Measurements from ENCODE around the gene PCDHA9. TPM values are rescaled to one million over a fixed set of nuclear protein-coding genes. Genes with fewer than 3 reads are reported as not detected.
"Not testable (repeated sequence)": the region's sequence is repeated elsewhere in the genome, so short reads cannot be mapped to it uniquely, and the experiment has no call there.

Gene PCDHA9
- total RNA-seq, 2 donors from 2014 or later: not detected

DNA sequence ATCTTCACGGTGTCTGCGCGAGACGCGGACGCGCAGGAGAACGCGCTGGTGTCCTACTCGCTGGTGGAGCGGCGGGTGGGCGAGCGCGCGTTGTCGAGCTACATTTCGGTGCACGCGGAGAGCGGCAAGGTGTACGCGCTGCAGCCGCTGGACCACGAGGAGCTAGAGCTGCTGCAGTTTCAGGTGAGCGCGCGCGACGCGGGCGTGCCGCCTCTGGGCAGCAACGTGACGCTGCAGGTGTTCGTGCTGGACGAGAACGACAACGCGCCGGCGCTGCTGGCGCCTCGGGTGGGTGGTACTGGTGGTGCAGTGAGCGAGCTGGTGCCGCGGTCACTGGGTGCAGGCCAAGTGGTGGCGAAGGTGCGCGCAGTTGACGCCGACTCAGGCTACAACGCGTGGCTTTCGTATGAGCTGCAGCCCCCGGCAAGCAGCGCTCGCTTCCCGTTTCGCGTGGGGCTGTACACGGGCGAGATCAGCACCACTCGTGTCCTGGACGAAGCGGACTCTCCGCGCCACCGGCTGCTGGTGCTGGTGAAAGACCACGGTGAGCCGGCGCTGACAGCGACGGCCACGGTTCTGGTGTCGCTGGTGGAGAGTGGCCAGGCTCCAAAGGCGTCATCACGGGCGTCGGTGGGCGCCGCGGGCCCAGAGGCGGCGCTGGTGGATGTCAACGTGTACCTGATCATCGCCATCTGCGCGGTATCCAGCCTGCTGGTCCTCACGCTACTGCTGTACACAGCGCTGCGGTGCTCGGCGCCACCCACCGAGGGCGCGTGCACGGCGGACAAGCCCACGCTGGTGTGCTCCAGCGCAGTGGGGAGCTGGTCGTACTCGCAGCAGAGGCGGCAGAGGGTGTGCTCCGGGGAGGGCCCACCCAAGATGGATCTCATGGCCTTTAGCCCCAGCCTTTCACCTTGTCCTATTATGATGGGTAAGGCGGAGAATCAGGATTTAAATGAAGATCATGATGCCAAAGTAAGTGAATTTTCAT is 18.4 kb upstream of the PCDHA9 start:
- not testable (repeated sequence) for H3K27ac Mint-ChIP-seq; DNase-seq (ENCODE audit: low spot score in 2 of 2); ATAC-seq
- Mint-ChIP-seq H3K36me3 (peaks cover 30 to 50% of the 10 kb centered on the region in 2 donors), H3K9me3 (peaks cover 19 to 21% of the 10 kb centered on the region in 2 donors)

DNA sequence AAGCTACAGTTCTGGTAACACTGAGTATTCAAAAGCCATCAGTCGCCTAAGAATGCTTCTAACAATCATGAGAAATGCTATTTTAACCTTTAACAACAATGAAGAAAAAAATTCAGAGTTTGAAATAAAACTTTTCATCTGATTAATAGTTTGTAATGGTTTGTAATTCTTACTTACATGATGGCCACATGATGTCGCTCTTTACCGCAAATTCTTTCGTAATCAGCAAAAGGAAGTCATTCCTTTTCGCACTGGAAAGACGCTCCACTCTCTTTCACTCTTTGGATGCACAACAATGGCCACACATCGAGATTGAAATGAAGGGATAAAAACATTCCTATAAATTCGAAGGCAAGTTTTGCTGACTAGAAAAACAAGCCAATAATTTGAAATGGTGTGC is 14.2 kb upstream of the PCDHA9 start, which contains the start of gene PCDHA7:
Gene PCDHA7 (plus strand): TSS at position 277 of the 400 bp plus-strand sequence. CDS start 115 bp downstream, at position 392.
- ATAC-seq (no peak), DNase-seq (ENCODE audit: low spot score in 2 of 2) (no peak)

DNA sequence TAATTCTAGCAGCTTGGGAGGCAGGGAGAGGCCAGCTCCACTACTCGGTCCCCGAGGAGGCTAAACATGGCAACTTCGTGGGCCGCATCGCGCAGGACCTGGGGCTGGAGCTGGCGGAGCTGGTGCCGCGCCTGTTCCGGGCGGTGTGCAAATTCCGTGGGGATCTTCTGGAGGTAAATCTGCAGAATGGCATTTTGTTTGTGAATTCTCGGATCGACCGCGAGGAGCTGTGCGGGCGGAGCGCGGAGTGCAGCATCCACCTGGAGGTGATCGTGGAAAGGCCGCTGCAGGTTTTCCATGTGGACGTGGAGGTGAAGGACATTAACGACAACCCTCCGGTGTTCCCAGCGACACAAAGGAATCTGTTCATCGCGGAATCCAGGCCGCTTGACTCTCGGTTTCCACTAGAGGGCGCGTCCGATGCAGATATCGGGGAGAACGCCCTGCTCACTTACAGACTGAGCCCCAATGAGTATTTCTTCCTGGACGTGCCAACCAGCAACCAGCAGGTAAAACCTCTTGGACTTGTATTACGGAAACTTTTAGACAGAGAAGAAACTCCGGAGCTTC is 13.7 kb upstream of the PCDHA9 start:
- H3K36me3 Mint-ChIP-seq: peaks cover 15 to 38% of the 10 kb centered on the region in 2 donors
- not testable (repeated sequence) for ATAC-seq; H3K27ac Mint-ChIP-seq; DNase-seq (ENCODE audit: low spot score in 2 of 2)
- H3K9me3 Mint-ChIP-seq: peaks cover 11 to 24% of the 10 kb centered on the region in 2 donors

More for the DNA sequence above, 14.2 kb upstream of the PCDHA9 start, which contains the start of gene PCDHA7:
- H3K27ac Mint-ChIP-seq: no peak within 1 kb of the TSS
- peaks cover 21 to 42% of the 10 kb centered on the region in 2 donors for H3K36me3 Mint-ChIP-seq
- peaks cover 10 to 29% of the 10 kb centered on the region in 2 donors for H3K9me3 Mint-ChIP-seq

DNA sequence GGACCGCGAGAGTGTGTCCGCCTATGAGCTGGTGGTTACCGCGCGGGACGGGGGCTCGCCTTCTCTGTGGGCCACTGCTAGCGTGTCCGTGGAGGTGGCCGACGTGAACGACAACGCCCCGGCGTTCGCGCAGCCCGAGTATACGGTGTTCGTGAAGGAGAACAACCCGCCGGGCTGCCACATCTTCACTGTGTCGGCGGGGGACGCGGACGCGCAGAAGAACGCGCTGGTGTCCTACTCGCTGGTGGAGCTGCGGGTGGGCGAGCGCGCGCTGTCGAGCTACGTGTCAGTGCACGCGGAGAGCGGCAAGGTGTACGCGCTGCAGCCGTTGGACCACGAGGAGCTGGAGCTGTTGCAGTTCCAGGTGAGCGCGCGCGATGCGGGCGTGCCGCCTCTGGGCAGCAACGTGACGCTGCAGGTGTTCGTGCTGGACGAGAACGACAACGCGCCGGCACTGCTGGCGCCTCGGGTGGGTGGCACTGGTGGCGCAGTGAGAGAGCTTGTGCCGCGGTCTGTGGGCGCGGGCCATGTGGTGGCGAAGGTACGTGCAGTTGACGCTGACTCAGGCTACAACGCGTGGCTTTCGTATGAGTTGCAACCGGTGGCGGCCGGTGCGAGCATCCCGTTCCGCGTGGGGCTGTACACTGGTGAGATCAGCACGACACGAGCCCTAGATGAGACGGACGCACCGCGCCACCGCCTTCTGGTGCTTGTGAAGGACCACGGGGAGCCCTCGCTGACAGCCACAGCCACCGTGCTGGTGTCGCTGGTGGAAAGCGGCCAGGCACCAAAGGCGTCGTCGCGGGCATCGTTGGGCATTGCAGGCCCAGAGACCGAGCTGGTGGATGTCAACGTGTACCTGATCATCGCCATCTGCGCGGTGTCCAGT is 12.3 kb upstream of the PCDHA9 start:
- Mint-ChIP-seq H3K9me3 (peaks cover 19 to 30% of the 10 kb centered on the region in 2 donors), H3K36me3 (peaks cover 11 to 41% of the 10 kb centered on the region in 2 donors), H3K27ac (no peak overlapping the region)
- no peak for DNase-seq (ENCODE audit: low spot score in 2 of 2)
- ATAC-seq: no peak

DNA sequence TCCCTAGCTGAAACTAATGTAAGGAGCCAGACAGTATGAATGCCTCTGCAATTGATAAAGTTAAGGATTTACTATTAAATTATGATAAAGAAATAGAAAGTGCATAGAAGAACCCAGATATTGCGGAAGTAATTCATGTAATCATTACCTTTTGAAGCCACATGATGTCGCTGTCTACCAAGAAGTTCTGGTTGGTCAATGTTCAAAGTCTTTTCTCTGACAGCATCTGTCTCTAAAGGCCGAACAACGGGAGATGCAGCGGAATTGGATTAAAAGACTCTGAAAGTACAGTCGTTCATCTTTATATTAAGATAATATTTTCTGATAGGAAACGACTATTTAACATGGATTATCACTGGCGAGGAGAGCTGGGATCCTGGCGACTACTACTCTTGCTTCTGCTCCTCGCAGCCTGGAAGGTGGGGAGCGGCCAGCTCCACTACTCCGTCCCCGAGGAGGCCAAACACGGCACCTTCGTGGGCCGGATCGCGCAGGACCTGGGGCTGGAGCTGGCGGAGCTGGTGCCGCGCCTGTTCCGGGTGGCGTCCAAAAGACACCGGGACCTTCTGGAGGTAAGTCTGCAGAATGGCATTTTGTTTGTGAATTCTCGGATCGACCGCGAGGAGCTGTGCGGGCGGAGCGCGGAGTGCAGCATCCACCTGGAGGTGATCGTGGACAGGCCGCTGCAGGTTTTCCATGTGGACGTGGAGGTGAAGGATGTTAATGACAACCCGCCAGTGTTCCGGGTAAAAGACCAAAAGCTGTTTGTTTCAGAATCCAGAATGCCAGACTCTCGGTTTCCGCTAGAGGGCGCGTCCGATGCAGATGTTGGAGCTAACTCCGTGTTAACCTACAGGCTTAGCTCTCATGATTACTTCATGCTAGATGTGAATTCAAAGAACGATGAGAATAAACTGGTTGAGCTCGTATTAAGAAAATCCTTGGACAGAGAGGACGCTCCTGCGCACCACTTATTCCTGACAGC is 6.9 kb upstream of the PCDHA9 start, which contains the start of gene PCDHA8:
Gene PCDHA8 (plus strand): TSS at position 210 of the 985 bp plus-strand sequence. CDS start 135 bp downstream, at position 345.
- Mint-ChIP-seq H3K27ac (peak within 1 kb of the TSS in 1 of 2 donors; percentile 36), H3K9me3 (peaks cover 14 to 25% of the 10 kb centered on the region in 2 donors), H3K36me3 (peaks cover 12 to 30% of the 10 kb centered on the region in 2 donors)
- no peak for ATAC-seq
- no peak for DNase-seq (ENCODE audit: low spot score in 2 of 2)

DNA sequence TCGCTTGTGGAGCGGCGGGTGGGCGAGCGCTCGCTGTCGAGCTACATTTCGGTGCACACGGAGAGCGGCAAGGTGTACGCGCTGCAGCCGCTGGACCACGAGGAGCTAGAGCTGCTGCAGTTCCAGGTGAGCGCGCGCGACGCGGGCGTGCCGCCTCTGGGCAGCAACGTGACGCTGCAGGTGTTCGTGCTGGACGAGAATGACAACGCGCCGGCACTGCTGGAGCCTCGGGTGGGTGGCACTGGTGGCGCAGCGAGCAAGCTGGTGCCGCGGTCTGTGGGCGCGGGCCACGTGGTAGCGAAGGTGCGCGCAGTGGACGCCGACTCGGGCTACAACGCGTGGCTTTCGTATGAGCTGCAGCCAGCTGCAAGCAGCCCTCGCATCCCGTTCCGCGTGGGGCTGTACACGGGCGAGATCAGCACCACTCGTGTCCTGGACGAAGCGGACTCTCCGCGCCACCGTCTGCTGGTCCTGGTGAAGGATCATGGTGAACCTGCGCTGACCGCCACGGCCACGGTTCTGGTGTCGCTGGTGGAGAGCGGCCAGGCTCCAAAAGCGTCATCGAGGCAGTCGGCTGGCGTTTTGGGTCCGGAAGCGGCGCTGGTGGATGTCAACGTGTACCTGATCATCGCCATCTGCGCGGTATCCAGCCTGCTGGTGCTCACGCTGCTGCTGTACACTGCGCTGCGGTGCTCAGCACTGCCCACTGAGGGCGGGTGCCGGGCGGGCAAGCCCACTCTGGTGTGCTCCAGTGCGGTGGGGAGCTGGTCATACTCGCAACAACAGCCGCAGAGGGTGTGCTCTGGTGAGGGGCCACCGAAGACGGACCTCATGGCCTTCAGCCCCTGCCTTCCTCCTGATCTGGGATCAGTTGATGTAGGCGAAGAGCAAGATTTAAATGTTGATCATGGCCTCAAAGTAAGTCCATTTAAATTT is 5.1 kb upstream of the PCDHA9 start:
- no peak for ATAC-seq

DNA sequence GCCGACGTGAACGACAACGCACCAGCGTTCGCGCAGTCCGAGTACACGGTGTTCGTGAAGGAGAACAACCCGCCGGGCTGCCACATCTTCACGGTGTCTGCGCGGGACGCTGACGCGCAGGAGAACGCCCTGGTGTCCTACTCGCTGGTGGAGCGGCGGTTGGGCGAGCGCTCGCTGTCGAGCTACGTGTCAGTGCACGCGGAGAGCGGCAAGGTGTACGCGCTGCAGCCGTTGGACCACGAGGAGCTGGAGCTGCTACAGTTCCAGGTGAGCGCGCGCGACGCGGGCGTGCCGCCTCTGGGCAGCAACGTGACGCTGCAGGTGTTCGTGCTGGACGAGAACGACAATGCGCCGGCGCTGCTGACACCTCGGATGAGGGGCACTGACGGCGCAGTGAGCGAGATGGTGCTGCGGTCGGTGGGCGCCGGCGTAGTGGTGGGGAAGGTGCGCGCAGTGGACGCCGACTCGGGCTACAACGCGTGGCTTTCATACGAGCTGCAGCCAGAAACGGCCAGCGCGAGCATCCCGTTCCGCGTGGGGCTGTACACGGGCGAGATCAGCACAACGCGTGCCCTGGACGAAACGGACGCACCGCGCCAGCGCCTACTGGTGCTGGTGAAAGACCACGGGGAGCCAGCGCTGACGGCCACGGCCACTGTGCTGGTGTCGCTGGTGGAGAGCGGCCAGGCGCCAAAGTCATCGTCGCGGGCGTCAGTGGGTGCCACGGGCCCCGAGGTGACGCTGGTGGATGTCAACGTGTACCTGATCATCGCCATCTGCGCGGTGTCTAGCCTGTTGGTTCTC is 1.9 kb downstream of the PCDHA9 start:
- peaks cover 0 to 14% of the 10 kb centered on the region in 2 donors for H3K9me3 Mint-ChIP-seq
- DNase-seq (ENCODE audit: low spot score in 2 of 2): not testable (repeated sequence)

More for the DNA sequence above, 5.1 kb upstream of the PCDHA9 start:
- H3K27ac Mint-ChIP-seq: no peak overlapping the region
- peaks cover 14 to 31% of the 10 kb centered on the region in 2 donors for H3K9me3 Mint-ChIP-seq
- no peak for DNase-seq (ENCODE audit: low spot score in 2 of 2)
- peaks cover 28 to 34% of the 10 kb centered on the region in 2 donors for H3K36me3 Mint-ChIP-seq

DNA sequence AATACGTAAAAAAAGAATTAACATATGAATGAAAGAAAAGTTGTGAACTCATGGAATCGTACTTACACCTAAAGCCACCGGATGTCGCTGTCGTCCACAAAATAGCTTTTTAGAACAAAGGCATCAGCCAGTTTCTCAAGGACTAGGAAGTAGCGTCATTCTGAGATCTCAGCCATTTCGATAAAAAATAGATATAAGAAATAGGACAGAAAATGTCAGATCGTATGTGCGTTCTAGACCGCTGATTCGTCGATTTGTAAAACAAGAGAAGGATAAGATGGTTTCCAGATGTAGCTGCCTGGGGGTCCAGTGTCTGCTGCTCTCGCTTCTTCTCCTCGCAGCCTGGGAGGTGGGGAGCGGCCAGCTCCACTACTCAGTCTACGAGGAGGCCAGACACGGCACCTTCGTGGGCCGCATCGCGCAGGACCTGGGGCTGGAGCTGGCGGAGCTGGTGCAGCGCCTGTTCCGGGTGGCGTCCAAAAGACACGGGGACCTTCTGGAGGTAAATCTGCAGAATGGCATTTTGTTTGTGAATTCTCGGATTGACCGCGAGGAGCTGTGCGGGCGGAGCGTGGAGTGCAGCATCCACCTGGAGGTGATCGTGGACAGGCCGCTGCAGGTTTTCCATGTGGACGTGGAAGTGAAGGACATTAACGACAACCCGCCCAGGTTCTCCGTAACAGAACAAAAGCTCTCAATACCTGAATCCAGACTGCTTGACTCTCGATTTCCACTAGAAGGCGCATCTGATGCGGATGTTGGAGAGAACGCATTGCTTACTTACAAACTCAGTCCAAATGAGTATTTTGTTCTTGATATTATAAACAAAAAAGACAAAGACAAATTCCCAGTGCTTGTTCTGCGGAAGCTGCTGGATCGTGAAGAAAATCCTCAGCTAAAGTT is 7.8 kb downstream of the PCDHA9 start, which contains the start of gene PCDHA10:
Gene PCDHA10 (plus strand): TSS at position 126 of the 903 bp plus-strand sequence. CDS start 152 bp downstream, at position 278.
- Mint-ChIP-seq H3K36me3 (peaks cover 19 to 32% of the 10 kb centered on the region in 2 donors), H3K27ac (peak within 1 kb of the TSS in 1 of 2 donors; percentile 57), H3K9me3 (peaks cover 11 to 19% of the 10 kb centered on the region in 2 donors)
- ATAC-seq (no peak), DNase-seq (ENCODE audit: low spot score in 2 of 2) (no peak)

More for the DNA sequence above, 1.9 kb downstream of the PCDHA9 start:
- H3K36me3 Mint-ChIP-seq: peaks cover 20 to 21% of the 10 kb centered on the region in 2 donors
- not testable (repeated sequence) for H3K27ac Mint-ChIP-seq, ATAC-seq

DNA sequence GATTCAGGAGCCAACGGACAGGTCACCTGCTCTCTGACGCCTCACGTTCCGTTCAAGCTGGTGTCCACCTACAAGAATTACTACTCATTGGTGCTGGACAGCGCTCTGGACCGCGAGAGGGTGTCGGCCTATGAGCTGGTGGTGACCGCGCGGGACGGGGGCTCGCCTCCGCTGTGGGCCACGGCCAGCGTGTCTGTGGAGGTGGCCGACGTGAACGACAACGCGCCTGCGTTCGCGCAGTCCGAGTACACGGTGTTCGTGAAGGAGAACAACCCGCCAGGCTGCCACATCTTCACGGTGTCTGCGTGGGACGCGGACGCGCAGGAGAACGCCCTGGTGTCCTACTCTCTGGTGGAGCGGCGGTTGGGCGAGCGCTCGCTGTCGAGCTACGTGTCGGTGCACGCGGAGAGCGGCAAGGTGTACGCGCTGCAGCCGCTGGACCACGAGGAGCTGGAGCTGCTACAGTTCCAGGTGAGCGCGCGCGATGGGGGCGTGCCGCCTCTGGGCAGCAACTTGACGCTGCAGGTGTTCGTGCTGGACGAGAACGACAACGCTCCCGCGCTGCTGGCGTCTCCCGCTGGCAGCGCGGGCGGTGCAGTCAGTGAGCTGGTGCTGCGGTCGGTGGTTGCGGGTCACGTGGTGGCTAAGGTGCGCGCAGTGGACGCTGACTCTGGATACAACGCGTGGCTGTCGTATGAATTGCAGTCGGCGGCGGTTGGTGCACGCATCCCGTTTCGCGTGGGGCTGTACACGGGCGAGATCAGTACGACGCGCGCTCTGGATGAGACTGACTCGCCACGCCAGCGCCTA is 9.2 kb downstream of the PCDHA9 start:
- DNase-seq (ENCODE audit: low spot score in 2 of 2) (no peak), ATAC-seq (no peak)
- Mint-ChIP-seq H3K9me3 (peaks cover 11 to 25% of the 10 kb centered on the region in 2 donors), H3K27ac (no peak overlapping the region), H3K36me3 (peaks cover 33 to 38% of the 10 kb centered on the region in 2 donors)

DNA sequence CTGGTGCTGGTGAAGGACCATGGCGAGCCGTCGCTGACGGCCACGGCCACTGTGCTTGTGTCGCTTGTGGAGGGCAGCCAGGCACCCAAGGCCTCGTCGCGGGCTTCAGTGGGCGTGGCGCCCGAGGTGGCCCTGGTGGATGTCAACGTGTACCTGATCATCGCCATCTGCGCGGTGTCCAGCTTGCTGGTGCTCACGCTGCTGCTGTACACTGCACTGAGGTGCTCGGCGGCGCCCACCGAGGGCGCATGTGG is 9.7 kb downstream of the PCDHA9 start:
- no peak for DNase-seq (ENCODE audit: low spot score in 2 of 2)
- no peak for ATAC-seq
- Mint-ChIP-seq H3K36me3 (peaks cover 36 to 43% of the 10 kb centered on the region in 2 donors), H3K27ac (no peak overlapping the region), H3K9me3 (peaks cover 11 to 30% of the 10 kb centered on the region in 2 donors)

DNA sequence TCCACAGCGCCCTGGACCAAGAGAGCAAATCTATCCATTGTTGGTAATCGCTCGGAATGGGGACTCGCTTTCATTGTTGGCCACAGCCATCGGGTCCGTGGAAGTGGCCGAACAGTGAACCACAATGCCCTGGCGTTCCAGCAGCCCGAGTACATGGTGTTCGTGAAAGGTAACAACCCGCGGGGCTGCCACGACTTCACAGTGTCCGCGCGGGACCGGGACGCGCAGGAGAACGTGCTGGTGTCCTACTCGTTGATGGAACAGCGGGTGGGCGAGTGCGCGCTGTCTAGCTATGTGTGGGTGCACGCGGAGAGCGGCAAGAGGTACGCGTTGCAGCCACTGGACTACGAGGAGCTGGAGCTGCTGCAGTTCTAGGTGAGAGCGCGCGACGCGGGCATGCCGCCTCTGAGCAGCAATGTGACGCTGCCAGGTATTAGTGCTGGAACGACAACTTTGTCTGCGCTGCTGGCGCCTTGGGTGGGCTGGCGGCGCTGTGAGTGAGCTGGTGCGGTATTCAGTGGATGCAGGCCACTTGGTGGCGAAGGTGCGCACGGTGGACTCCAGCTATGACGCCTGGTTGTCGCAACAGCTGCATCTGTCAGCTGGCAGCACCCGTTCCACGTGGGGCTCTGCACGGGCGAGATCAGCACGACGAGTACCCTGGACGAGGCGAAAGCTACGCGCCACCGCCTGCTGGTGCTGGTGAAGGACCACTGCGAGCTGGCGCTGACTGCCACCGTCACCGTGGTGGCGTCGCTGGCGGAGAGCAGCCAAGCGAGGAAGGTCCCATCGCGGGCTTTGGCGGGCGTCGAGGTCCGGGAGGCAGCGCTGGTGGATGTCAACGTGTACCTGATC is 14.5 kb downstream of the PCDHA9 start:
- DNase-seq (ENCODE audit: low spot score in 2 of 2): no peak
- Mint-ChIP-seq H3K9me3 (peaks cover 3 to 11% of the 10 kb centered on the region in 2 donors), H3K36me3 (peaks cover 22 to 24% of the 10 kb centered on the region in 2 donors), H3K27ac (no peak overlapping the region)
- no peak for ATAC-seq
